ENCODE results near the gene STK10.

The STK10 gene

GRCh38 chr5:172117977-172118701 lies 69.9 kb downstream of the STK10 start:
- no peak for DNase-seq (ENCODE audit: low read depth in 1 of 2, low spot score in 1 of 2)
- in situ Hi-C loops (cut with HindIII; ENCODE audit: low pct_unique_long_range_greater_than_20kb, low sequenced_read_pairs), result no loop called here
- no peak for TF ChIP-seq JUND (IDR thresholded peaks at IDR 0.05; ENCODE audit: low read depth)

- no peak for DNase-seq (ENCODE audit: low read depth in 1 of 2, low spot score in 1 of 2)
- no peak for TF ChIP-seq JUND (IDR thresholded peaks at IDR 0.05; ENCODE audit: low read depth)
- in situ Hi-C loops (cut with HindIII; ENCODE audit: low pct_unique_long_range_greater_than_20kb, low sequenced_read_pairs), result no loop called here
These were observed 72.5 kb downstream of the STK10 start for GRCh38 chr5:172115541-172115982.

- in situ Hi-C loops (cut with HindIII; ENCODE audit: low pct_unique_long_range_greater_than_20kb, low sequenced_read_pairs), result no loop called here
- TF ChIP-seq JUND (IDR thresholded peaks at IDR 0.05; ENCODE audit: low read depth), result no peak
- no peak for DNase-seq (ENCODE audit: low read depth in 1 of 2, low spot score in 1 of 2)
These were observed 73.1 kb downstream of the STK10 start for GRCh38 chr5:172114875-172115422.

- DNase-seq (ENCODE audit: low read depth in 1 of 2, low spot score in 1 of 2), result no peak
- in situ Hi-C loops (cut with HindIII; ENCODE audit: low pct_unique_long_range_greater_than_20kb, low sequenced_read_pairs), result no loop called here
These were observed 75.0 kb downstream of the STK10 start for GRCh38 chr5:172113036-172113435.

GRCh38 chr5:172111852-172112225 lies 76.2 kb downstream of the STK10 start:
- TF ChIP-seq JUND (IDR thresholded peaks at IDR 0.05; ENCODE audit: low read depth), result no peak
- in situ Hi-C loops (cut with HindIII; ENCODE audit: low pct_unique_long_range_greater_than_20kb, low sequenced_read_pairs), result no loop called here
- no peak for DNase-seq (ENCODE audit: low read depth in 1 of 2, low spot score in 1 of 2)

More at GRCh38 chr5:172113036-172113435, 75.0 kb downstream of the STK10 start:
- no peak for TF ChIP-seq JUND (IDR thresholded peaks at IDR 0.05; ENCODE audit: low read depth)

GRCh38 chr5:172110921-172111851 lies 76.8 kb downstream of the STK10 start:
- in situ Hi-C loops (cut with HindIII; ENCODE audit: low pct_unique_long_range_greater_than_20kb, low sequenced_read_pairs), result no loop called here
- no peak for DNase-seq (ENCODE audit: low read depth in 1 of 2, low spot score in 1 of 2)
- no peak for TF ChIP-seq JUND (IDR thresholded peaks at IDR 0.05; ENCODE audit: low read depth)

GRCh38 chr5:172110260-172110815 lies 77.7 kb downstream of the STK10 start:
- TF ChIP-seq JUND (IDR thresholded peaks at IDR 0.05; ENCODE audit: low read depth), result no peak
- in situ Hi-C loops (cut with HindIII; ENCODE audit: low pct_unique_long_range_greater_than_20kb, low sequenced_read_pairs), result no loop called here
- no peak for DNase-seq (ENCODE audit: low read depth in 1 of 2, low spot score in 1 of 2)

GRCh38 chr5:172109749-172110148 lies 78.3 kb downstream of the STK10 start:
- no peak for TF ChIP-seq JUND (IDR thresholded peaks at IDR 0.05; ENCODE audit: low read depth)
- no peak for DNase-seq (ENCODE audit: low read depth in 1 of 2, low spot score in 1 of 2)
- in situ Hi-C loops (cut with HindIII; ENCODE audit: low pct_unique_long_range_greater_than_20kb, low sequenced_read_pairs), result no loop called here

GRCh38 chr5:172107571-172107970 lies 80.5 kb downstream of the STK10 start:
- in situ Hi-C loops (cut with HindIII; ENCODE audit: low pct_unique_long_range_greater_than_20kb, low sequenced_read_pairs), result no loop called here
- no peak for TF ChIP-seq JUND (IDR thresholded peaks at IDR 0.05; ENCODE audit: low read depth)
- peak; percentile 19 to 24 for DNase-seq (ENCODE audit: low read depth in 1 of 2, low spot score in 1 of 2)

GRCh38 chr5:172106511-172107356 lies 81.3 kb downstream of the STK10 start:
- DNase-seq (ENCODE audit: low read depth in 1 of 2, low spot score in 1 of 2), result peak; percentile 40 to 48
- no peak for TF ChIP-seq JUND (IDR thresholded peaks at IDR 0.05; ENCODE audit: low read depth)
- in situ Hi-C loops (cut with HindIII; ENCODE audit: low pct_unique_long_range_greater_than_20kb, low sequenced_read_pairs), result no loop called here

GRCh38 chr5:172105811-172106210 lies 82.2 kb downstream of the STK10 start:
- in situ Hi-C loops (cut with HindIII; ENCODE audit: low pct_unique_long_range_greater_than_20kb, low sequenced_read_pairs), result no loop called here
- no peak for TF ChIP-seq JUND (IDR thresholded peaks at IDR 0.05; ENCODE audit: low read depth)

More at GRCh38 chr5:172105811-172106210, 82.2 kb downstream of the STK10 start:
- DNase-seq (ENCODE audit: low read depth in 1 of 2, low spot score in 1 of 2), result no peak
